IMR-90 (cell line): ENCODE results near the gene ACKR1. TPM values are rescaled to one million over a fixed set of nuclear protein-coding genes. Genes with fewer than 3 reads are reported as not detected.

Source experiments
- ATAC-seq: fragments of 200-7000 bp; cut with Tn5 transposase; 2 replicates; pipeline ENCODE4 v1.9.1; 2020; ENCODE audit warnings: low read depth, mild to moderate bottlenecking, moderate library complexity
- BruUV-seq: library from RNA; stranded (reverse); fragments of 400-500 nt; replicated peaks from 2 replicates; lab custom pipeline; 2021; lab: Mats Ljungman, UMichigan
- CTCF ChIA-PET: fragments of 300-600 bp; formaldehyde crosslinking; extraction: SDS; loops from one replicate; lab custom pipeline; 2021; ENCODE audit warnings: antibody characterized with exemption; lab: Yijun Ruan, JAX
- POLR2A ChIA-PET: fragments of 300-600 bp; sonication (Branson Sonifier 250); formaldehyde crosslinking; loops from one replicate; lab custom pipeline; 2022; ENCODE audit warnings: antibody characterized with exemption; ENCODE audit not compliant: unreplicated experiment; lab: Charles Lee
- DNase-seq: peaks from one replicate; pipeline ENCODE4 v3.0.0; 2013
- H2AFZ ChIP-seq: replicated peaks from 2 replicates; pipeline ENCODE3; 2013; ENCODE audit warnings: low read length, mild to moderate bottlenecking; ENCODE audit not compliant: poor library complexity
- H2AK5ac ChIP-seq: 2 replicates; pipeline ENCODE4 v1.6.1; 2013; ENCODE audit warnings: low read depth, low read length, inconsistent platforms
- H2AK9ac ChIP-seq: replicated peaks from 2 replicates; pipeline ENCODE3; 2013; ENCODE audit warnings: mild to moderate bottlenecking, low read depth, low read length, moderate library complexity; ENCODE audit not compliant: poor library complexity
- H2BK120ac ChIP-seq: 2 replicates; pipeline ENCODE4 v1.6.1; 2013; ENCODE audit warnings: low read depth, low read length, inconsistent platforms
- H2BK15ac ChIP-seq: 3 replicates; pipeline ENCODE4 v1.6.1; 2013; ENCODE audit warnings: low read depth, low read length, inconsistent platforms
- H2BK20ac ChIP-seq: 2 replicates; pipeline ENCODE4 v1.6.1; 2013; ENCODE audit warnings: low read depth, mild to moderate bottlenecking, inconsistent platforms, low read length, moderate library complexity
- H2BK5ac ChIP-seq: 2 replicates; pipeline ENCODE4 v1.6.1; 2013; ENCODE audit warnings: mild to moderate bottlenecking, low read depth, low read length, inconsistent platforms; ENCODE audit not compliant: poor library complexity, severe bottlenecking
- H3K14ac ChIP-seq: replicated peaks from 2 replicates; pipeline ENCODE4 v1.6.1; 2013; ENCODE audit warnings: low read depth, low read length, inconsistent platforms
- H3K18ac ChIP-seq: 2 replicates; pipeline ENCODE4 v1.6.1; 2013; ENCODE audit warnings: low read depth, low read length, control low read depth
- H3K23ac ChIP-seq: 2 replicates; pipeline ENCODE4 v1.6.1; 2013; ENCODE audit warnings: low read depth, low read length, inconsistent platforms
- H3K27ac ChIP-seq: 2 replicates; pipeline ENCODE4 v1.5.1; 2013; ENCODE audit warnings: mild to moderate bottlenecking, control low read depth, low read length; ENCODE audit not compliant: insufficient read depth
- H3K27me3 ChIP-seq: 2 replicates; pipeline ENCODE4 v1.6.1; 2013; ENCODE audit warnings: low read length; ENCODE audit not compliant: control insufficient read depth, insufficient read depth
- H3K36me3 ChIP-seq: 2 replicates; pipeline ENCODE4 v1.6.1; 2013; ENCODE audit warnings: low read length, mixed read lengths; ENCODE audit not compliant: control insufficient read depth, insufficient read depth
- H3K4ac ChIP-seq: 2 replicates; pipeline ENCODE4 v1.6.1; 2013; ENCODE audit warnings: low read depth, low read length, inconsistent platforms
- H3K4me1 ChIP-seq: 2 replicates; pipeline ENCODE4 v1.6.1; 2013; ENCODE audit warnings: low read length, mixed read lengths; ENCODE audit not compliant: control insufficient read depth, insufficient read depth
- H3K4me2 ChIP-seq: 2 replicates; pipeline ENCODE4 v1.6.1; 2013; ENCODE audit warnings: low read depth, mild to moderate bottlenecking, control low read depth, low read length, moderate library complexity
- H3K4me3 ChIP-seq: 2 replicates; pipeline ENCODE4 v1.5.1; 2013; ENCODE audit warnings: low read depth, mild to moderate bottlenecking, control low read depth, low read length, moderate library complexity; ENCODE audit not compliant: insufficient read depth
- H3K56ac ChIP-seq: 2 replicates; pipeline ENCODE4 v1.6.1; 2013; ENCODE audit warnings: low read length, inconsistent platforms; ENCODE audit not compliant: insufficient read depth; ENCODE audit errors: extremely low read depth
- H3K79me1 ChIP-seq, 2 experiments: 2 replicates each; pipeline ENCODE4 v1.6.1; 2013; ENCODE audit warnings: low read length in 2 of 2, inconsistent platforms in 1 of 2, low read depth in 1 of 2
- H3K9ac ChIP-seq: 2 replicates; pipeline ENCODE4 v1.6.1; 2013; ENCODE audit warnings: low read depth, low read length, control low read depth
- H3K9me1 ChIP-seq: 2 replicates; pipeline ENCODE4 v1.6.1; 2013; ENCODE audit warnings: low read length, inconsistent platforms; ENCODE audit not compliant: insufficient read depth
- H3K9me3 ChIP-seq: 2 replicates; pipeline ENCODE4 v1.6.1; 2013; ENCODE audit warnings: low read length; ENCODE audit not compliant: control insufficient read depth, insufficient read depth
- H4K20me1 ChIP-seq: 2 replicates; pipeline ENCODE4 v1.6.1; 2013; ENCODE audit warnings: low read length, inconsistent platforms; ENCODE audit not compliant: insufficient read depth
- H4K5ac ChIP-seq: 2 replicates; pipeline ENCODE4 v1.6.1; 2013; ENCODE audit warnings: mild to moderate bottlenecking, low read depth, low read length, control low read depth
- H4K8ac ChIP-seq, 2 experiments: 2 replicates each; pipeline ENCODE4 v1.6.1; 2013; ENCODE audit warnings: low read depth in 2 of 2, low read length in 2 of 2, control low read depth in 1 of 2, inconsistent platforms in 1 of 2
- H4K91ac ChIP-seq: 2 replicates; pipeline ENCODE4 v1.6.1; 2013; ENCODE audit warnings: low read depth, low read length, inconsistent platforms; ENCODE audit not compliant: insufficient read depth
- BHLHE40 ChIP-seq: fragments of 150-350 bp; IDR thresholded peaks from 2 replicates; pipeline ENCODE4 v1.6.1; 2016; ENCODE audit warnings: mild to moderate bottlenecking, low read depth, low read length
- CEBPB ChIP-seq: IDR thresholded peaks from 2 replicates; pipeline ENCODE4 v1.6.1; 2012; ENCODE audit warnings: low read depth, low read length, improper control_type of control experiment
- CHD1 ChIP-seq: IDR thresholded peaks from 2 replicates; pipeline ENCODE4 v1.6.1; 2012; ENCODE audit warnings: low read depth, low read length, improper control_type of control experiment
- FOS ChIP-seq: fragments of 150-350 bp; IDR thresholded peaks from 2 replicates; pipeline ENCODE4 v1.6.1; 2016; ENCODE audit warnings: low read depth, low read length
- MAFK ChIP-seq: IDR thresholded peaks from 2 replicates; pipeline ENCODE4 v1.6.1; 2012; ENCODE audit warnings: low read depth, low read length, improper control_type of control experiment
- MAZ ChIP-seq: IDR thresholded peaks from 2 replicates; pipeline ENCODE4 v1.6.1; 2012; ENCODE audit warnings: low read depth, mild to moderate bottlenecking, low read length, improper control_type of control experiment, moderate library complexity, borderline replicate concordance
- MXI1 ChIP-seq: IDR thresholded peaks from 2 replicates; pipeline ENCODE4 v1.6.1; 2012; ENCODE audit warnings: low read depth, mild to moderate bottlenecking, low read length, moderate library complexity, borderline replicate concordance
- NFE2L2 ChIP-seq: fragments of 150-350 bp; IDR thresholded peaks from 2 replicates; pipeline ENCODE4 v1.6.1; 2016; ENCODE audit warnings: low read depth, mild to moderate bottlenecking, low read length
- POLR2A ChIP-seq: IDR thresholded peaks from 2 replicates; pipeline ENCODE4 v1.6.1; 2012; ENCODE audit warnings: mild to moderate bottlenecking, low read depth, low read length
- RAD21 ChIP-seq: IDR thresholded peaks from 2 replicates; pipeline ENCODE4 v1.6.1; 2012; ENCODE audit warnings: low read length, improper control_type of control experiment
- RCOR1 ChIP-seq: IDR thresholded peaks from 2 replicates; pipeline ENCODE4 v1.6.1; 2012; ENCODE audit warnings: mild to moderate bottlenecking, low read length, improper control_type of control experiment; ENCODE audit not compliant: insufficient replicate concordance
- RFX5 ChIP-seq: IDR thresholded peaks from 2 replicates; pipeline ENCODE4 v1.8.0; 2012; ENCODE audit warnings: low read depth, mild to moderate bottlenecking, low read length, moderate library complexity
- SMC3 ChIP-seq: fragments of 150-350 bp; IDR thresholded peaks from 2 replicates; pipeline ENCODE4 v1.6.1; 2016; ENCODE audit warnings: low read depth, mild to moderate bottlenecking, antibody characterized with exemption, low read length, moderate library complexity
- USF2 ChIP-seq: fragments of 150-350 bp; IDR thresholded peaks from 2 replicates; pipeline ENCODE4 v1.6.1; 2017; ENCODE audit warnings: mild to moderate bottlenecking, antibody characterized with exemption, low read length, low read depth
- WGBS, 2 experiments: methylation state at CpG; one replicate each; pipeline versions ENCODE4 v1.1.5 to v1.1.7; 2013; ENCODE audit warnings: missing lambda C conversion rate in 2 of 2; ENCODE audit not compliant: insufficient read length in 1 of 2; ENCODE audit errors: extremely low coverage in 2 of 2; 5-methylcytosine and 5-hydroxymethylcytosine counted together
- dilution Hi-C: fragments of 300-500 bp; cut with HindIII; formaldehyde crosslinking; loops from one replicate; pipeline ENCODE4 v1.14.3; 2018; ENCODE audit warnings: low sequenced_read_pairs; ENCODE audit not compliant: unreplicated experiment
- in situ Hi-C: fragments of 300-500 bp; cut with MboI; formaldehyde crosslinking; loops from 3 replicates; pipeline ENCODE4 v1.14.3; 2019; ENCODE audit warnings: low sequenced_read_pairs, inconsistent platforms, mixed read lengths
- intact Hi-C: fragments of 100-400 bp; cut with micrococcal nuclease; formaldehyde crosslinking; loops from 2 replicates; pipeline ENCODE4 v1.10.0; 2022
- polyA plus RNA-seq, 3 experiments: library from polyadenylated mRNA; depleted of rRNA; stranded (reverse); fragments of >200 nt; gene quantifications; 2 replicates each; pipeline ENCODE4 v1.2.3, GENCODE V29; 2012; ENCODE audit warnings: low replicate concordance in 1 of 3
- total RNA-seq: library from RNA; depleted of rRNA; stranded (reverse); fragments of >200 nt; gene quantifications from 2 replicates; pipeline ENCODE4 v1.2.3, GENCODE V29; 2012
- TF ChIP-seq, protein P1 (sequence below): conservative IDR thresholded peaks from 2 replicates; pipeline ENCODE4 v1.5.1; 2012; ENCODE audit warnings: mild to moderate bottlenecking, low read depth, low read length, improper control_type of control experiment
- TF ChIP-seq, protein P2 (sequence below): fragments of 150-350 bp; IDR thresholded peaks from 2 replicates; pipeline ENCODE4 v1.6.1; 2016; ENCODE audit warnings: low read depth, mild to moderate bottlenecking, low read length, moderate library complexity, borderline replicate concordance

Gene ACKR1
- total and polyA plus RNA-seq, 2 of the 4 experiments (the other 2 are of a cell fraction), result not detected

- Histone ChIP-seq H3K27me3 (no peaks in the 10 kb centered on the region), H3K56ac (no peak overlapping the region), H3K4me3 (no peak overlapping the region), H3K9me3 (no peaks in the 10 kb centered on the region), H4K91ac (no peak overlapping the region), H3K18ac (no peak overlapping the region), H2AK5ac (no peak overlapping the region), H3K4me2 (no peak overlapping the region), H4K8ac (no peak overlapping the region), H2BK15ac (no peak overlapping the region), H3K36me3 (no peaks in the 10 kb centered on the region), H2BK120ac (no peak overlapping the region), H3K9me1 (no peaks in the 10 kb centered on the region), H3K23ac (no peak overlapping the region), H3K4ac (no peak overlapping the region), H2BK20ac (no peak overlapping the region), H4K5ac (no peak overlapping the region), H2BK5ac (no peak overlapping the region), H3K9ac (no peak overlapping the region), H2AFZ (no peak overlapping the region), H3K14ac (no peak overlapping the region), H3K79me1 (no peaks in the 10 kb centered on the region), H4K20me1 (no peaks in the 10 kb centered on the region), H3K27ac (no peak overlapping the region), H2AK9ac (no peak overlapping the region), H3K4me1 (no peaks in the 10 kb centered on the region)
- BruUV-seq, result no TSS peak
- TF ChIP-seq MAZ (no peak), CEBPB (no peak), CHD1 (no peak), POLR2A (no peak), MXI1 (no peak), RFX5 (no peak), MAFK (no peak), USF2 (no peak), RCOR1 (no peak), BHLHE40 (no peak), NFE2L2 (no peak), FOS (no peak), RAD21 (no peak), SMC3 (no peak)
- TF ChIP-seq, protein P1, sequence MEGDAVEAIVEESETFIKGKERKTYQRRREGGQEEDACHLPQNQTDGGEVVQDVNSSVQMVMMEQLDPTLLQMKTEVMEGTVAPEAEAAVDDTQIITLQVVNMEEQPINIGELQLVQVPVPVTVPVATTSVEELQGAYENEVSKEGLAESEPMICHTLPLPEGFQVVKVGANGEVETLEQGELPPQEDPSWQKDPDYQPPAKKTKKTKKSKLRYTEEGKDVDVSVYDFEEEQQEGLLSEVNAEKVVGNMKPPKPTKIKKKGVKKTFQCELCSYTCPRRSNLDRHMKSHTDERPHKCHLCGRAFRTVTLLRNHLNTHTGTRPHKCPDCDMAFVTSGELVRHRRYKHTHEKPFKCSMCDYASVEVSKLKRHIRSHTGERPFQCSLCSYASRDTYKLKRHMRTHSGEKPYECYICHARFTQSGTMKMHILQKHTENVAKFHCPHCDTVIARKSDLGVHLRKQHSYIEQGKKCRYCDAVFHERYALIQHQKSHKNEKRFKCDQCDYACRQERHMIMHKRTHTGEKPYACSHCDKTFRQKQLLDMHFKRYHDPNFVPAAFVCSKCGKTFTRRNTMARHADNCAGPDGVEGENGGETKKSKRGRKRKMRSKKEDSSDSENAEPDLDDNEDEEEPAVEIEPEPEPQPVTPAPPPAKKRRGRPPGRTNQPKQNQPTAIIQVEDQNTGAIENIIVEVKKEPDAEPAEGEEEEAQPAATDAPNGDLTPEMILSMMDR, result no peak
- TF ChIP-seq, protein P2, sequence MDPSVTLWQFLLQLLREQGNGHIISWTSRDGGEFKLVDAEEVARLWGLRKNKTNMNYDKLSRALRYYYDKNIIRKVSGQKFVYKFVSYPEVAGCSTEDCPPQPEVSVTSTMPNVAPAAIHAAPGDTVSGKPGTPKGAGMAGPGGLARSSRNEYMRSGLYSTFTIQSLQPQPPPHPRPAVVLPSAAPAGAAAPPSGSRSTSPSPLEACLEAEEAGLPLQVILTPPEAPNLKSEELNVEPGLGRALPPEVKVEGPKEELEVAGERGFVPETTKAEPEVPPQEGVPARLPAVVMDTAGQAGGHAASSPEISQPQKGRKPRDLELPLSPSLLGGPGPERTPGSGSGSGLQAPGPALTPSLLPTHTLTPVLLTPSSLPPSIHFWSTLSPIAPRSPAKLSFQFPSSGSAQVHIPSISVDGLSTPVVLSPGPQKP, result no peak
- ATAC-seq (no peak), DNase-seq (no peak)
- in situ Hi-C loops, result no loop called here
- CTCF ChIA-PET, result interaction anchor here (1.2 kb wide), 1 partner anchor 18 kb away, joined by 4 read pairs; no protein-coding TSS in a partner anchor
- intact Hi-C loops, result no loop called here
- 38% methylated on average over 4 of the region's 8 CpGs; no CpG with 5 or more reads in 1 of the 2 experiments for WGBS, 2 experiments
- POLR2A ChIA-PET, result no interaction called here
- dilution Hi-C loops, result no loop called here
These were observed 24.7 kb downstream of the ACKR1 start for GRCh38 chr1:159229260-159229885.
